HEK293T (cell line): Measurements from ENCODE around the gene PRKAG2.

Experiments
- ARNT ChIP-seq: fragments of 450-650 bp; IDR thresholded peaks from 2 replicates; pipeline ENCODE4 v1.6.1; 2017; ENCODE audit warnings: mild to moderate bottlenecking
- BHLHE40 ChIP-seq: fragments of 450-650 bp; IDR thresholded peaks from 2 replicates; pipeline ENCODE4 v1.6.1; 2016; ENCODE audit warnings: mild to moderate bottlenecking, moderate library complexity, borderline replicate concordance
- CTBP1 ChIP-seq: fragments of 450-650 bp; IDR thresholded peaks from 2 replicates; pipeline ENCODE4 v1.6.1; 2016; ENCODE audit warnings: borderline replicate concordance
- ELF4 ChIP-seq: fragments of 450-650 bp; IDR thresholded peaks from 2 replicates; pipeline ENCODE4 v1.6.1; 2017; ENCODE audit warnings: antibody characterized with exemption
- FOXK2 ChIP-seq: fragments of 450-650 bp; IDR thresholded peaks from 2 replicates; pipeline ENCODE4 v1.6.1; 2016; ENCODE audit warnings: mild to moderate bottlenecking
- FOXM1 ChIP-seq: fragments of 450-650 bp; IDR thresholded peaks from 2 replicates; pipeline ENCODE4 v1.6.1; 2017; ENCODE audit warnings: mild to moderate bottlenecking, borderline replicate concordance
- NFRKB ChIP-seq: fragments of 450-650 bp; IDR thresholded peaks from 2 replicates; pipeline ENCODE4 v1.6.1; 2016; ENCODE audit warnings: mild to moderate bottlenecking, moderate library complexity
- TARDBP ChIP-seq: fragments of 450-650 bp; IDR thresholded peaks from 2 replicates; pipeline ENCODE4 v1.6.1; 2016
- TF ChIP-seq, protein P1 (sequence below): fragments of 450-650 bp; IDR thresholded peaks from 2 replicates; pipeline ENCODE4 v1.6.1; 2016

DNA sequence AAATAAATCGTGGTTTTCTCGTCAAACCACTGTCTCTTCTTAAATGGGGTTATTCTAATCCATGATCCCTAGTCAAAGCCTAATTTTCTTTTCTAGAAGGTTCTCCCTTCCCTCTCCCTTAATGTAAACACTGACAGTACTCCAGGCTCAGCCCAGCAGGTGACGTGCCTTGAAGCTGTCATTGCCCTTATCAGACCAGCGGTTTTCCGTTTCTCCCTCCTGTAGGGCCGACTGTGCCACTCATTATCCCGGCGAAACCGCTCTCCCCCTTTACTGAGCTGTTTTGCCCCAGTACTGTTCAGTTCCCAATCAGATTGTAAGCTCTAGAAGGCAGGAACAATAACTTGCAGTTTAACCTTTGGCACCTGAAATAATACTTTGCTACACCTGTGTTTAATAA is 203.7 kb downstream of the PRKAG2 start:
- TF ChIP-seq ELF4 (no peak), NFRKB (no peak), ARNT (no peak), BHLHE40 (no peak), FOXM1 (no peak), CTBP1 (no peak), TARDBP (no peak), FOXK2 (no peak)
- TF ChIP-seq, protein P1, sequence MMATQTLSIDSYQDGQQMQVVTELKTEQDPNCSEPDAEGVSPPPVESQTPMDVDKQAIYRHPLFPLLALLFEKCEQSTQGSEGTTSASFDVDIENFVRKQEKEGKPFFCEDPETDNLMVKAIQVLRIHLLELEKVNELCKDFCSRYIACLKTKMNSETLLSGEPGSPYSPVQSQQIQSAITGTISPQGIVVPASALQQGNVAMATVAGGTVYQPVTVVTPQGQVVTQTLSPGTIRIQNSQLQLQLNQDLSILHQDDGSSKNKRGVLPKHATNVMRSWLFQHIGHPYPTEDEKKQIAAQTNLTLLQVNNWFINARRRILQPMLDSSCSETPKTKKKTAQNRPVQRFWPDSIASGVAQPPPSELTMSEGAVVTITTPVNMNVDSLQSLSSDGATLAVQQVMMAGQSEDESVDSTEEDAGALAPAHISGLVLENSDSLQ: no peak
